HG02642 (cell line): ENCODE data around the gene DTNB.
A peak's percentile ranks its signal among the peaks of the same experiment; 100 is the strongest.

Source experiments
- ATAC-seq: cut with Tn5 transposase; IDR thresholded peaks from one replicate; pipeline ENCODE4 v1.9.1; 2021; ENCODE audit warnings: mild to moderate bottlenecking; ENCODE audit not compliant: unreplicated experiment, poor library complexity

DTNB gene

GRCh38 chr2:25479761-25480160 lies 193.6 kb downstream of the DTNB start:
- no peak for ATAC-seq

GRCh38 chr2:25478736-25479135 lies 194.6 kb downstream of the DTNB start:
- ATAC-seq, result no peak

- no peak for ATAC-seq
Measured at GRCh38 chr2:25473758-25474340, 199.5 kb downstream of the DTNB start.

GRCh38 chr2:25473131-25473530 lies 200.2 kb downstream of the DTNB start:
- no peak for ATAC-seq

- no peak for ATAC-seq
Measured at GRCh38 chr2:25470806-25471205, 202.6 kb downstream of the DTNB start.

GRCh38 chr2:25467743-25468142 lies 205.6 kb downstream of the DTNB start:
- ATAC-seq, result no peak

GRCh38 chr2:25462021-25462420 lies 211.4 kb downstream of the DTNB start:
- ATAC-seq, result no peak

- no peak for ATAC-seq
Measured at GRCh38 chr2:25460261-25460905, 213.0 kb downstream of the DTNB start.

- ATAC-seq, result no peak
Measured at GRCh38 chr2:25454824-25455611, 218.4 kb downstream of the DTNB start.

GRCh38 chr2:25453199-25453905 lies 220.0 kb downstream of the DTNB start:
- peak; percentile 65 for ATAC-seq

GRCh38 chr2:25448808-25449207 lies 224.6 kb downstream of the DTNB start:
- no peak for ATAC-seq

- ATAC-seq, result no peak
Measured at GRCh38 chr2:25447018-25447417, 226.4 kb downstream of the DTNB start.

- no peak for ATAC-seq
Measured at GRCh38 chr2:25446122-25446521, 227.3 kb downstream of the DTNB start.

- ATAC-seq, result no peak
Measured at GRCh38 chr2:25445464-25445863, 227.9 kb downstream of the DTNB start.

- ATAC-seq, result no peak
Measured at GRCh38 chr2:25444608-25445270, 228.6 kb downstream of the DTNB start.

- no peak for ATAC-seq
Measured at GRCh38 chr2:25443766-25444165, 229.6 kb downstream of the DTNB start.

- ATAC-seq, result no peak
Measured at GRCh38 chr2:25441353-25441752, 232.0 kb downstream of the DTNB start.

- ATAC-seq, result no peak
Measured at GRCh38 chr2:25438793-25439192, 234.6 kb downstream of the DTNB start.

GRCh38 chr2:25437881-25438662 lies 235.3 kb downstream of the DTNB start:
- ATAC-seq, result no peak

- ATAC-seq, result no peak
Measured at GRCh38 chr2:25435421-25435820, 238.0 kb downstream of the DTNB start.
